Muscle layer of duodenum (tissue), 2 donors: ENCODE results near the gene ARRB2.
"Not testable (repeated sequence)": the region's sequence is repeated elsewhere in the genome, so short reads cannot be mapped to it uniquely, and the experiment has no call there.

ENCODE experiments used
- H3K27ac ChIP-seq: one replicate; pipeline ENCODE4 v1.7.0; 2013; ENCODE audit warnings: mild to moderate bottlenecking, low read length
- H3K27me3 ChIP-seq: one replicate; pipeline ENCODE4 v1.7.0; 2013; ENCODE audit warnings: low read depth, mild to moderate bottlenecking, control low read depth, low read length
- H3K36me3 ChIP-seq, 2 donors: one replicate each; pipeline ENCODE4 v1.7.0; 2013; ENCODE audit warnings: low read length in 2 of 2, control low read depth in 1 of 2, mild to moderate bottlenecking in 1 of 2; ENCODE audit not compliant: insufficient read depth in 2 of 2, control insufficient read depth in 1 of 2
- H3K4me1 ChIP-seq, 2 donors: one replicate each; pipeline ENCODE4 v1.7.0; 2013; ENCODE audit warnings: low read length in 2 of 2, mild to moderate bottlenecking in 2 of 2, control low read depth in 1 of 2, moderate library complexity in 1 of 2; ENCODE audit not compliant: insufficient read depth in 2 of 2, control insufficient read depth in 1 of 2
- H3K4me3 ChIP-seq, 2 donors: one replicate each; pipeline ENCODE4 v1.7.0; 2013; ENCODE audit warnings: low read length in 2 of 2, low read depth in 1 of 2, mild to moderate bottlenecking in 1 of 2
- H3K9me3 ChIP-seq, 2 donors: one replicate each; pipeline ENCODE4 v1.7.0; 2013; ENCODE audit warnings: low read length in 2 of 2, control low read depth in 1 of 2, mild to moderate bottlenecking in 1 of 2; ENCODE audit not compliant: control insufficient read depth in 1 of 2
- donor health status: healthy.

ARRB2 gene

DNA sequence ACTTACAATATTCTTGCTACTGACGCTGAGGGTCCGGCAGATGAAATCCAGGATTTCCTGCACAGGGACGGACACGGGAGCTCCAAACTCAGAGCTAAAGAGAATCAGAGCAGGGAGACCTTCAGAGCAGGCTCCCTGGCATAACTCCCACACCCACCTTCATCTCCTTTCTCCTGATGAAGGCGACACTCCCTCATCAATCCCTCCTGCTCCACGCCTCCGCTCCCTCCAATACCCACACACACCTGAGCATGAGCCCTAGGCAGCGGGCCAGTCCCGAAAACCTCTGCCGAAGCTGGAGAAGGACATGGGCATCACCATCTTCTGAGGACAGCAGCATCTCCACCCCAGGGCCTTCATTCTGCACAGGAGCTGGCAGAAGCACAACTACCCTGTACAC, 34.6 kb upstream of the ARRB2 start:
- no peak overlapping the region for H3K4me3 ChIP-seq
- no peaks in the 10 kb centered on the region for H3K4me1 ChIP-seq
- no peaks in the 10 kb centered on the region for H3K9me3 ChIP-seq
- no peak overlapping the region for H3K27ac ChIP-seq
- no peaks in the 10 kb centered on the region for H3K27me3 ChIP-seq
- H3K36me3 ChIP-seq, result peaks cover 46 to 80% of the 10 kb centered on the region in 2 donors

GRCh38 chr17:4676791-4677190, 33.6 kb upstream of the ARRB2 start:
- no peaks in the 10 kb centered on the region for H3K9me3 ChIP-seq
- H3K27ac ChIP-seq, result no peak overlapping the region
- peaks cover 39 to 79% of the 10 kb centered on the region in 2 donors for H3K36me3 ChIP-seq
- no peaks in the 10 kb centered on the region for H3K27me3 ChIP-seq
- H3K4me3 ChIP-seq, result no peak overlapping the region
- H3K4me1 ChIP-seq, result no peaks in the 10 kb centered on the region

GRCh38 chr17:4678448-4679026, 31.9 kb upstream of the ARRB2 start:
- Histone ChIP-seq H3K27me3 (no peaks in the 10 kb centered on the region), H3K4me3 (no peak overlapping the region), H3K36me3 (peaks cover 34 to 74% of the 10 kb centered on the region in 2 donors), H3K9me3 (no peaks in the 10 kb centered on the region), H3K4me1 (no peaks in the 10 kb centered on the region), H3K27ac (no peak overlapping the region)

DNA sequence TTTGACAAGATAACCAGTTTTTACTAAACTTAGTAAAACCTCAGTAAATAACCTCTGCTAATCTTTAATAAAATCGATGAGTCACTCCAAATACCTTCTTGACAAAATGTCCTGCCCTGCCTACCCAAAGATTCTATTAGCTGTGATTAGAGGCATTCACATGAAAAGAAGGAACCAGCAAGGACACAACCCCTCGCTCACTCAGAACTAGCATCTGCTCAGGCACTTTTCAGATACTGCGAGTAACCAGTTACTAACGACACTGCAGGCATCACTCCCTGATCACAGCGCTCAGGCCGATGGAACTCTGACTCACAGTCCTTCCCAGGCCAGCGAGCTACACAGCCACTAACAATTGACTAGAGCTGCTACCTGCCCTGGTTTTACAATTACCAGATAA, 30.8 kb upstream of the ARRB2 start:
- Histone ChIP-seq H3K27me3 (no peaks in the 10 kb centered on the region), H3K4me1 (no peaks in the 10 kb centered on the region), H3K9me3 (no peaks in the 10 kb centered on the region), H3K27ac (no peak overlapping the region), H3K4me3 (no peak overlapping the region), H3K36me3 (peaks cover 33 to 64% of the 10 kb centered on the region in 2 donors)

DNA sequence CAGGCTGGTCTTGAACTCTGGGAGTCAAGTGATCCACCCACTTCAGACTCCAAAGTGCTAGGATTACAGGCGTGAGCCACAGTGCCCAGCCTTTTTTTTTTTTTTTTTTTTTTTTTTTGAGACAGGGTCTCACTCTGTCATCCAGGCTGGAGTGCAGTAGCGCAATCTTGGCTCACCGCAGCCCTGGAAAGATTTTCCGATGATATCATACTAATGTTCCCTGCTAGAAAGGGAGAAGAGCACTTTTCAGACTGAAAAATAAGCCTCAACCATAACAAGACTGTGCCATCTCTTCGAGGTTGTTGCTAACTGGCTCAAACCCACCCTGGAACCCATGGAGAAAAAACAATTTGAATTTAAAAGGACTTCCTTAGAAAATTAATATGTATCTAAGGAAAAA, 26.7 kb upstream of the ARRB2 start:
- not testable (repeated sequence) for H3K27me3 ChIP-seq, H3K9me3 ChIP-seq, H3K4me1 ChIP-seq, H3K4me3 ChIP-seq
- H3K27ac ChIP-seq, result peak overlapping the region; percentile 25
- H3K36me3 ChIP-seq, result peaks cover 14 to 34% of the 10 kb centered on the region in 2 donors

GRCh38 chr17:4689872-4690271, 20.6 kb upstream of the ARRB2 start:
- not testable (repeated sequence) for H3K27me3 ChIP-seq, H3K27ac ChIP-seq, H3K4me1 ChIP-seq, H3K4me3 ChIP-seq, H3K9me3 ChIP-seq
- peaks cover 4 to 10% of the 10 kb centered on the region in 2 donors for H3K36me3 ChIP-seq

GRCh38 chr17:4690745-4691144, 19.7 kb upstream of the ARRB2 start:
- Histone ChIP-seq H3K9me3 (no peaks in the 10 kb centered on the region), H3K27ac (no peak overlapping the region), H3K4me3 (no peak overlapping the region)

DNA sequence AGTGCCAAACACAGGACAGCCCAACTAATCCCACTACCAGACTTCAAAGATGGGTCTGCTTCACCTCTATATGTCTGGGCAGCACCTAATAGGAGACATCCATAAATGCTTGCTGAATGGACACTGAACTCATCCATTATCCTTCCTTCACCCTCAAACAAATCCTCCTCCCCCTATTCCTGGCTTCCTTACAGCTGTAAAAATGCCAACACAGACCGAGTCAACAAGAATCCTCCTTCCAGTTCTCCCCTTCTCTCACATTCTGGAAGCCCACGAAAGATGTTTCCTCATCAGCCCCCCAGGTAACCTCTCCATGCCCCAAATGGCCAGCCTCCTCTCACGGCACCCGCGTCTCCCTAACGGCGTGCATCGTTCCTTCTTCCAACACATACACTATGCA, 18.7 kb upstream of the ARRB2 start:
- Histone ChIP-seq H3K27me3 (no peaks in the 10 kb centered on the region), H3K27ac (no peak overlapping the region), H3K4me3 (no peak overlapping the region), H3K4me1 (peaks cover 0 to 7% of the 10 kb centered on the region in 2 donors), H3K9me3 (no peaks in the 10 kb centered on the region), H3K36me3 (peaks cover 5 to 8% of the 10 kb centered on the region in 2 donors)

More at GRCh38 chr17:4690745-4691144, 19.7 kb upstream of the ARRB2 start:
- H3K4me1 ChIP-seq, result peaks cover 0 to 7% of the 10 kb centered on the region in 2 donors
- H3K36me3 ChIP-seq, result peaks cover 4 to 10% of the 10 kb centered on the region in 2 donors
- no peaks in the 10 kb centered on the region for H3K27me3 ChIP-seq

- Histone ChIP-seq H3K36me3 (peaks cover 11% of the 10 kb centered on the region in 2 donors), H3K4me1 (peaks cover 0 to 7% of the 10 kb centered on the region in 2 donors), H3K9me3 (no peaks in the 10 kb centered on the region), H3K27me3 (no peaks in the 10 kb centered on the region), H3K27ac (no peak overlapping the region), H3K4me3 (no peak overlapping the region)
These were observed 17.0 kb upstream of the ARRB2 start for GRCh38 chr17:4693416-4693815.

DNA sequence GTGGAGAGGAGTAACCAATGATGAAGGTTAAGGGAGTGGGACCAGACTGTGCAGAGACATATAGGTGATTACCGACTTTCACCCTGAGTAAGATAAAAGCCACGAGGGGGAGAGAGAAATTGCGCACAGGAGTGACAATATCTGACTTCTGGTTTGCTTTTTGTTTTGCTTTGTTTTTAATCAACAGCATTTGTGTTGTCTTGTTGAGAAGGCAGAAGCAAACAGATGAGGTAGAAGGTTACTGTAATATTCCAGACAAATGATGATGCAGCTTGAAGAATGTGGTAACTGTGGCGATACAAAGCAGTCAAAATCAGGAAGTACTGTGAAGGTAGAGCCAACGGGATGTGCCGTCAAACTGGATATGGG, 14.0 kb upstream of the ARRB2 start:
- H3K27ac ChIP-seq, result peak overlapping the region; percentile 46

GRCh38 chr17:4699401-4700056, 10.9 kb upstream of the ARRB2 start:
- not testable (repeated sequence) for H3K27ac ChIP-seq, H3K9me3 ChIP-seq, H3K27me3 ChIP-seq, H3K4me3 ChIP-seq, H3K36me3 ChIP-seq
- H3K4me1 ChIP-seq, result peaks cover 0 to 16% of the 10 kb centered on the region in 2 donors

More for the DNA sequence above, 14.0 kb upstream of the ARRB2 start:
- Histone ChIP-seq H3K36me3 (peaks cover 5 to 7% of the 10 kb centered on the region in 2 donors), H3K4me1 (peaks cover 0 to 5% of the 10 kb centered on the region in 2 donors), H3K27me3 (no peaks in the 10 kb centered on the region), H3K9me3 (no peaks in the 10 kb centered on the region), H3K4me3 (no peak overlapping the region)

GRCh38 chr17:4701116-4701515, 9.3 kb upstream of the ARRB2 start:
- Histone ChIP-seq H3K4me3 (no peak overlapping the region), H3K4me1 (peaks cover 0 to 16% of the 10 kb centered on the region in 2 donors), H3K9me3 (no peaks in the 10 kb centered on the region), H3K27me3 (no peaks in the 10 kb centered on the region), H3K27ac (no peak overlapping the region), H3K36me3 (peaks cover 5 to 7% of the 10 kb centered on the region in 2 donors)
